B cell (primary cell): ENCODE data around the gene HOXD9. TPM values are rescaled to one million over a fixed set of nuclear protein-coding genes. Genes with fewer than 3 reads are reported as not detected.

ENCODE experiments used
- ATAC-seq: fragments of 200-7000 bp; cut with Tn5 transposase; one replicate; pipeline ENCODE4 v1.10.0; 2021; ENCODE audit warnings: low read depth, mild to moderate bottlenecking, moderate number of reproducible peaks, moderate library complexity
- CTCF ChIA-PET: fragments of 350-600 bp; sonication (Branson Sonifier 250); formaldehyde crosslinking; loops from one replicate; lab custom pipeline; 2021; ENCODE audit warnings: antibody characterized with exemption, inconsistent platforms; lab: Charles Lee
- POLR2A ChIA-PET: fragments of 350-600 bp; sonication (Branson Sonifier 250); formaldehyde crosslinking; loops from one replicate; lab custom pipeline; 2021; ENCODE audit warnings: antibody characterized with exemption; lab: Charles Lee
- DNase-seq: peaks from one replicate; pipeline ENCODE4 v3.0.0; 2013
- H2AFZ ChIP-seq: 2 replicates; pipeline ENCODE4 v1.6.1; 2012; ENCODE audit warnings: mild to moderate bottlenecking, low read depth, low read length; ENCODE audit not compliant: insufficient read depth, poor library complexity, severe bottlenecking
- H3K27ac ChIP-seq, 2 donors: 1 replicate in 1 of 2; 2 replicates in 1 of 2; pipeline ENCODE4 v1.5.1; 2012 to 2013; ENCODE audit warnings: low read length in 2 of 2, mild to moderate bottlenecking in 2 of 2, moderate library complexity in 1 of 2
- H3K27me3 ChIP-seq, 4 experiments: fragments of 200-600 bp in 1 of 4; sonication (generic) in 1 of 4; replicated peaks in 1 of 4; 1 replicate in 2 of 4; 2 replicates in 2 of 4; pipeline versions ENCODE4 v1.6.1 to v1.7.0; 2013 to 2016; ENCODE audit warnings: low read length in 3 of 4, mild to moderate bottlenecking in 2 of 4, mixed read lengths in 1 of 4, moderate library complexity in 1 of 4; ENCODE audit not compliant: insufficient read depth in 4 of 4, control insufficient read depth in 3 of 4; ENCODE audit errors: control extremely low read depth in 1 of 4
- H3K36me3 ChIP-seq, 2 experiments: replicated peaks in 1 of 2; 1 replicate in 1 of 2; 2 replicates in 1 of 2; pipeline versions ENCODE4 v1.6.1 to v1.7.1; 2013; ENCODE audit warnings: low read length in 1 of 2; ENCODE audit not compliant: insufficient read depth in 2 of 2, control insufficient read depth in 1 of 2; ENCODE audit errors: control extremely low read depth in 1 of 2, extremely low read depth in 1 of 2
- H3K4me1 ChIP-seq, 2 donors: fragments of 200-600 bp in 1 of 2; sonication (generic) in 1 of 2; 1 replicate in 1 of 2; 2 replicates in 1 of 2; pipeline versions ENCODE4 v1.5.1 to v1.6.1; 2013 to 2017; ENCODE audit warnings: low read length in 2 of 2; ENCODE audit not compliant: control insufficient read depth in 2 of 2, insufficient read depth in 2 of 2
- H3K4me2 ChIP-seq: replicated peaks from 2 replicates; pipeline ENCODE3; 2012; ENCODE audit warnings: mild to moderate bottlenecking, low read depth, low read length; ENCODE audit not compliant: poor library complexity, severe bottlenecking
- H3K4me3 ChIP-seq, 5 experiments: fragments of 200-600 bp in 1 of 5; sonication (generic) in 1 of 5; 1 replicate in 3 of 5; 2 replicates in 2 of 5; pipeline versions ENCODE4 v1.5.1 to v1.7.0; 2011 to 2016; ENCODE audit warnings: low read length in 4 of 5, mild to moderate bottlenecking in 4 of 5, low read depth in 2 of 5, control low read depth in 1 of 5, moderate library complexity in 1 of 5; ENCODE audit not compliant: insufficient read depth in 1 of 5; ENCODE audit errors: control extremely low read depth in 1 of 5, extremely low read depth in 1 of 5
- H3K79me2 ChIP-seq: fragments of 200-600 bp; sonication (generic); one replicate; pipeline ENCODE4 v1.6.0; 2016; ENCODE audit warnings: low read length; ENCODE audit not compliant: control insufficient read depth, insufficient read depth
- H3K9ac ChIP-seq: fragments of 200-600 bp; sonication (generic); 2 replicates; pipeline ENCODE4 v1.6.1; 2017; ENCODE audit warnings: mild to moderate bottlenecking, low read length, moderate library complexity
- H3K9me3 ChIP-seq, 3 donors: one replicate each; pipeline versions ENCODE4 v1.6.1 to v1.7.1; 2013; ENCODE audit warnings: low read length in 2 of 3; ENCODE audit not compliant: control insufficient read depth in 2 of 3, insufficient read depth in 1 of 3; ENCODE audit errors: control extremely low read depth in 1 of 3
- H4K20me1 ChIP-seq: 2 replicates; pipeline ENCODE4 v1.6.0; 2012; ENCODE audit warnings: mild to moderate bottlenecking, low read length; ENCODE audit not compliant: insufficient read depth, control insufficient read depth, poor library complexity, severe bottlenecking
- H3K27ac Mint-ChIP-seq: one replicate; pipeline ENCODE4 v1.8.0; 2021; ENCODE audit warnings: mixed read lengths
- H3K27me3 Mint-ChIP-seq: one replicate; pipeline ENCODE4 v1.8.0; 2021; ENCODE audit warnings: mixed read lengths
- H3K4me1 Mint-ChIP-seq: one replicate; pipeline ENCODE4 v1.8.0; 2021; ENCODE audit warnings: mixed read lengths
- H3K4me3 Mint-ChIP-seq: one replicate; pipeline ENCODE4 v1.8.0; 2021; ENCODE audit warnings: mixed read lengths
- H3K9me3 Mint-ChIP-seq: one replicate; pipeline ENCODE4 v1.8.0; 2022; ENCODE audit warnings: mixed read lengths; ENCODE audit not compliant: insufficient read depth
- EZH2 ChIP-seq: IDR thresholded peaks from 2 replicates; pipeline ENCODE4 v1.6.1; 2012; ENCODE audit warnings: borderline replicate concordance, low read depth, mild to moderate bottlenecking, moderate library complexity, low read length; ENCODE audit not compliant: insufficient read depth, poor library complexity, severe bottlenecking
- WGBS: methylation state at CpG from one replicate; pipeline ENCODE4 v1.1.5; 2013; ENCODE audit warnings: missing lambda C conversion rate; ENCODE audit not compliant: insufficient coverage; 5-methylcytosine and 5-hydroxymethylcytosine counted together
- intact Hi-C: fragments of 100-400 bp; cut with micrococcal nuclease; formaldehyde crosslinking; loops from one replicate; pipeline ENCODE4 v1.10.0; 2022
- polyA plus RNA-seq: library from polyadenylated mRNA; depleted of rRNA; stranded (reverse); fragments of >200 nt; gene quantifications from 2 replicates; pipeline ENCODE4 v1.2.3, GENCODE V29; 2012
- total RNA-seq, 2 donors: library from RNA; stranded (reverse); fragments of 120-200 nt in 1 of 2; gene quantifications; 1 replicate in 1 of 2; 2 replicates in 1 of 2; pipeline versions ENCODE4 v1.2.3 to v1.2.4, GENCODE V29; 2013 to 2022
- TF ChIP-seq, protein P1 (sequence below): fragments of 200-600 bp; IDR thresholded peaks from one replicate; pipeline ENCODE4 v1.8.0; 2022; ENCODE audit warnings: antibody characterized with exemption, mild to moderate bottlenecking

The HOXD9 gene
- total and polyA plus RNA-seq, 2 donors (not counting 1 experiment from before 2014, with no cell fraction given) = not detected

DNA sequence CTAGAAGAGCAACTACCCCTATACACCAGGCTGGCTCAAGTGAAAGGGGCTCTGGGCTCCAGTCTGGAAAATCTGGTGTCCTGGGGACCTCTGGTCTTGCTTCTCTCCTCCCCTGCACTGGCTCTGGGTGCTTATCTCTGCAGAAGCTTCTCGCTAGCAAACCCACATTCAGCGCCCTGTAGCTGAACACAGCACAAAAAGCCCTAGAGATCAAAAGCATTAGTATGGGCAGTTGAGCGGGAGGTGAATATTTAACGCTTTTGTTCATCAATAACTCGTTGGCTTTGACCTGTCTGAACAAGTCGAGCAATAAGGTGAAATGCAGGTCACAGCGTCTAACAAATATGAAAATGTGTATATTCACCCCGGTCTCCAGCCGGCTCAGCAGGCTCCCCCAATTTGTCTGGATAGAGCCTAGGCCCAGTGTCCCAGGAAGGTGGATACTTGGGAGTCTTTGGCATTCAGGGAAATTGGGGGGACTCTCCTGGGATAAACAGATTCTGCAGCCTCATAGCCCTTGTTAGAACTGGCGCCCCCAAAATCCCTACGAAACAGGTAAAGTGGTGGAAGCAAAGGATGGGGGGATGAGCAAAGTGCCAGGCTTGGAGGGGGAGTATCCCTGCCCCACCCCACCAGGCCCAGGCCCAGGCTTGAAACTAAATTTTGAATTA, 26.4 kb downstream of the HOXD9 start:
- WGBS = 46% methylated on average over 4 of the region's 11 CpGs

DNA sequence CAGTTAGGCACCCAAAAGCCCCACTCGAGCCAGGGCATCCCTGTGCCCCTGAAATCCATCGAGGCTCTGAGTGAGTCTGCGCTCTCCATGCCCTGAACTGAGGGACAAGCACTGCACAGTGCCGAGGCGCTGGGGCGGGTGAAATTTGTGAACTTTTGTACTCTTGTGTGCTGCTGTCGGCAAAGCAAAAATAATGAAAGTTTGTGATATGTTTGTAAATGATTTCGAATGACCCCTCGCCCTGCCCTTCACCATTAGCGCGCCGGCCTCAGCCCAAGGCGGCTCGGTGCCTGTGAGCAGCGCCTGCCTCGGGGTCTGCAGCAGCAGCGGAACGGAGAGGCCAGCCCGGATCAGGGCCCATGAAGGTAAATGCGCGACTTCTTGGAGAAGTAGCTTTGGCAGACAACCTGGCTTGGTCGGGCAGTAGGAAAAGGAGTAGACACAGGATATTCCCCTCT, 27.0 kb downstream of the HOXD9 start:
- CTCF ChIA-PET = no interaction called here
- no peaks in the 10 kb centered on the region for H4K20me1 ChIP-seq
- no peak overlapping the region for H3K4me2 ChIP-seq
- Mint-ChIP-seq H3K4me1 (no peaks in the 10 kb centered on the region), H3K4me3 (no peak overlapping the region), H3K27ac (no peak overlapping the region), H3K9me3 (no peaks in the 10 kb centered on the region), H3K27me3 (peaks cover 78% of the 10 kb centered on the region)
- no peak for ATAC-seq
- no peak for DNase-seq
- TF ChIP-seq, protein P1, sequence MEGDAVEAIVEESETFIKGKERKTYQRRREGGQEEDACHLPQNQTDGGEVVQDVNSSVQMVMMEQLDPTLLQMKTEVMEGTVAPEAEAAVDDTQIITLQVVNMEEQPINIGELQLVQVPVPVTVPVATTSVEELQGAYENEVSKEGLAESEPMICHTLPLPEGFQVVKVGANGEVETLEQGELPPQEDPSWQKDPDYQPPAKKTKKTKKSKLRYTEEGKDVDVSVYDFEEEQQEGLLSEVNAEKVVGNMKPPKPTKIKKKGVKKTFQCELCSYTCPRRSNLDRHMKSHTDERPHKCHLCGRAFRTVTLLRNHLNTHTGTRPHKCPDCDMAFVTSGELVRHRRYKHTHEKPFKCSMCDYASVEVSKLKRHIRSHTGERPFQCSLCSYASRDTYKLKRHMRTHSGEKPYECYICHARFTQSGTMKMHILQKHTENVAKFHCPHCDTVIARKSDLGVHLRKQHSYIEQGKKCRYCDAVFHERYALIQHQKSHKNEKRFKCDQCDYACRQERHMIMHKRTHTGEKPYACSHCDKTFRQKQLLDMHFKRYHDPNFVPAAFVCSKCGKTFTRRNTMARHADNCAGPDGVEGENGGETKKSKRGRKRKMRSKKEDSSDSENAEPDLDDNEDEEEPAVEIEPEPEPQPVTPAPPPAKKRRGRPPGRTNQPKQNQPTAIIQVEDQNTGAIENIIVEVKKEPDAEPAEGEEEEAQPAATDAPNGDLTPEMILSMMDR = no peak
- TF ChIP-seq EZH2 = no peak
- POLR2A ChIA-PET = no interaction called here
- H3K79me2 ChIP-seq = no peaks in the 10 kb centered on the region
- H3K9ac ChIP-seq = no peak overlapping the region
- peaks cover 0 to 88% (median 54%) of the 10 kb centered on the region in 4 experiments for H3K27me3 ChIP-seq
- peaks cover 0 to 4% of the 10 kb centered on the region in 2 donors for H3K4me1 ChIP-seq
- no peak overlapping the region for H3K27ac ChIP-seq
- intact Hi-C loops = no loop called here
- no peak overlapping the region for H3K4me3 ChIP-seq
- WGBS = 21% methylated on average over 17 of the region's 22 CpGs
- H2AFZ ChIP-seq = no peak overlapping the region
- no peaks in the 10 kb centered on the region for H3K36me3 ChIP-seq
- peaks cover 0 to 25% (median 0%) of the 10 kb centered on the region in 3 donors for H3K9me3 ChIP-seq

More for the DNA sequence above, 26.4 kb downstream of the HOXD9 start:
- Histone ChIP-seq H3K4me3 (no peak overlapping the region), H3K4me2 (no peak overlapping the region), H3K4me1 (peaks cover 0 to 4% of the 10 kb centered on the region in 2 donors), H3K36me3 (no peaks in the 10 kb centered on the region), H3K27ac (no peak overlapping the region), H2AFZ (no peak overlapping the region), H3K79me2 (no peaks in the 10 kb centered on the region), H3K9ac (no peak overlapping the region), H4K20me1 (no peaks in the 10 kb centered on the region), H3K9me3 (peaks cover 0 to 25% (median 0%) of the 10 kb centered on the region in 3 donors), H3K27me3 (peaks cover 0 to 88% (median 51%) of the 10 kb centered on the region in 4 experiments)
- intact Hi-C loops = no loop called here
- no peaks in the 10 kb centered on the region for H3K4me1 Mint-ChIP-seq
- H3K4me3 Mint-ChIP-seq = no peak overlapping the region
- CTCF ChIA-PET = no interaction called here
- no peak for TF ChIP-seq EZH2
- TF ChIP-seq, protein P1 = no peak
- POLR2A ChIA-PET = no interaction called here
- ATAC-seq (no peak), DNase-seq (no peak)
- peaks cover 76% of the 10 kb centered on the region for H3K27me3 Mint-ChIP-seq
- no peak overlapping the region for H3K27ac Mint-ChIP-seq
- no peaks in the 10 kb centered on the region for H3K9me3 Mint-ChIP-seq
